HG03025 (cell line): ENCODE data around the gene VWF.
"Not testable (repeated sequence)": the region's sequence is repeated elsewhere in the genome, so short reads cannot be mapped to it uniquely, and the experiment has no call there.

ENCODE experiments used
- ATAC-seq: cut with Tn5 transposase; IDR thresholded peaks from one replicate; pipeline ENCODE4 v1.9.1; 2021; ENCODE audit warnings: mild to moderate bottlenecking, moderate library complexity; ENCODE audit not compliant: unreplicated experiment, low FRiP score

Gene VWF

DNA sequence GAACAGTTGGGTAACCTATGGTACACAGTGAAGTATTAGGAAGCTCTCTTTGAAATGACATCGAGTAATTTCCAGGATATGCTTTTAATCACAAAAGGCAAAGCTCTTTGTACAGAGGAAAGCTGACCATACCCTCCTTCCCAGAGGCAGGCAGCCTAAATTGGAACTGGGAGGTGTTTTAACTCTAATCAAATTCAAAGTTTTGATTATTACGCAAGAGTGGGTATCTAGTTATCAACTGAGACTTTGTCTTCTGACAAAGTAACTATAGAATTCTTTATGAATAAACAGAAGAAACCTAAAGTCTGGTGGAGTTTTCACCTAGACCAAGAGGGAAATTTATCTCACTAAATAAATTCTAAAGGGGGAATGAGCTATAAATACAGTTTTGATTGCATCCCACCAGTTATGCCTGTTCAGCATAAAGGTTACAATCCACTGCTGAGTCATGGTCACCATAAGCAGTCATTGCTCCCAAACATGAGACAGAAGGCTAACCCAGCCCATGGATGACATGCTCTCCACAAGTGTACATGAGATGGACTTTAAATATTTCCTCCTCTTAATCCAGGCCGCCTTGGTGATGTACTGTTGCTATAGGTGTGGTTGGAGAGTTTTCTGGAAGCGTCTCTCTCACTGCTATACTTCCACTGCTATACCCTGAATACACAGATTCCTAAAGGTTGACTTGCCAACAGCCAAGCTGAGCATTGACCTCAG, 113.7 kb downstream of the VWF start:
- not testable (repeated sequence) for ATAC-seq

DNA sequence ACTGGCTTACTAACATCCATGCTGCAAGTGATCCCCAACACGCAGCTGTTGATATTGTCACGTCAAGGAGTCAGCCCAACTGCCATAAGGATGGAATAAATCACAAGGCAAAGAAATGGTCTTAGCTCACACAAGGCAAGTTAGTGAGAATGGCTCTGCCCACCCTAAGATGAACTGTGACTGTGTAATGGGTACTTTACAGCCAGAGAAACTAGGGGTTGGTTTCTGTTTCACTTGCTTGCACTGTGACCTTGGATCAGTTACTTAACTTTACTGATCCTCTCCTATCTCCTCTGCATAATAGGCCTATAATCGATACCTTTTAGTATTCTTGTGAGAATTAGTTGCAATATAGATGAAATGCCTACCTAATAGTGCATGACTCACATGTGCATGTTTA, 127.2 kb downstream of the VWF start:
- no peak for ATAC-seq

DNA sequence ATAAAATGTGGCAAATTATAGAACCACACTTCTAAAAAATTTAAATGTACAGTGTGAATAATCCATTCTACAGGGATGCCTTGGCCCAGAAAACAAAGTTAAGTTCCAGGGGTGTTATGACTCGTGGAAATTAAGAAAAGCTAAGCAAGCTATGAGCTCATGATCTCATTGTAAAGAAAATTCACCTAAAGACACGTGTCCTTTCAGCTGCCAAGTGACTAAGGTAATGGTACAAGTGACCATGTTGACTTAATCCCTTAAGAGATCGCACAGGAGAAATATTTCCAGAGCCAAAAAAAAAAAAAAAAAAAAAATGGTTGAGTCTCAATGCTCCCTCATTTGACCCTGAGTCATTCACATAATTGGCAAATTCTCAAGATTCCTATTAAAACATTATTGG, 128.0 kb downstream of the VWF start:
- ATAC-seq = no peak

DNA sequence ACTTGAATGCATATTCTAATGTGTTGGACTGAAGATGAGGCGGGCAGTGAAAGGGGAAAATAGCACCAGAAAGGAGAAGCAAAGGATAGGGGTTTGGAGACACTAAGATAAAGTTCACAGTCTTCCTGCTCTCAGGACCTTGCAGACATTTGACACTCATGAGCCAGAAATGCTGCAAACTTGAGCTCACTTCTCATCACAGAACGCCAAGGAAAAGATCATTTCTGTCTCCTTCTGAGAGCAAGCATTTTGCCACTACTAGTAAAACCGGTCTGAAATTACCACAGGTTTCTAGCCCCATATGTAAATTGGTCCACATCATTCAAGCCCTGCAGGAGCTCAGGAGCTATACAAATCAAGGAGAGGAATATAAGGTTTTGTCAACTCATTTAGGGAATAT, 134.8 kb downstream of the VWF start:
- no peak for ATAC-seq

DNA sequence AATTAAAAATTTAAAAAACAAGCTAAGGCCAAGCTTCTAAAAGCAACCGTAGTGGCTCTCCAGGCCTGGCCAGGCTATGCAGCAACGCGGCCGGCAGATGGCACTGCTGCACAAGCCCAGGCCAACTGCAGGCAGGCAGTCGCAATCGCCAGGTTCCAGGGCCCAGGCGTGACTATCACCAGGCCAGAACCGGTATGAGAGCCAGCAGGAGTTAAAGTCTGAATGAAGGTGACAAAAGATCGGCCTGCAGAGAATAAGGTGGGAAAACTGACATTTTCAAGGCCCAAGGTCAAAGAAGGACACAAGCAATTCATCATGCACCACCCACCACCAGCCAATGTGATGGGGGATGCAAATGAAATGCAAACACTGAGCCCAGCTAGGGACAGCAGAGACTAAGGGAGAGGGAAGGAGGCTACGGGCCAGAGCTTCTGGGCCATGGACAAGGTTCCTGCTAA, 135.8 kb downstream of the VWF start:
- no peak for ATAC-seq

DNA sequence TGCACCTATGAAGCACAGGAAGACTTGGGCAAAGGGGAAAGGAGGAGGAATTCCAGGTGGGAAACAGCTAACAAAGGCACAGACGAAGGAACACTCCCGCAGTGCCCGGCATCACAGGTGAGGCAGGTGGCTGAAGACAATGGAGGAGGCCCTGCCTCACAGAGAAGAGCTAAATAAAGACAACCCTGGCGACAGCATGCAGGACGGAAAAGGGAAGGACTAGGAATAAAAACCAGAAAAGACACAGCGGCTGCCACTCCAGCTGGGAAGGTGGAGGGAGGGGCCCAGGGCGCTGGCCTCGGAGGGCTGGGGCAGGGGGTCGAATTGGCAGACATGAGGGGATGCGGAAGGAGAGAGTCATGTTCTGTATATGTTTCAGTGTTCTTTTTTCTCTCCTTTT, 136.4 kb downstream of the VWF start:
- ATAC-seq = no peak

DNA sequence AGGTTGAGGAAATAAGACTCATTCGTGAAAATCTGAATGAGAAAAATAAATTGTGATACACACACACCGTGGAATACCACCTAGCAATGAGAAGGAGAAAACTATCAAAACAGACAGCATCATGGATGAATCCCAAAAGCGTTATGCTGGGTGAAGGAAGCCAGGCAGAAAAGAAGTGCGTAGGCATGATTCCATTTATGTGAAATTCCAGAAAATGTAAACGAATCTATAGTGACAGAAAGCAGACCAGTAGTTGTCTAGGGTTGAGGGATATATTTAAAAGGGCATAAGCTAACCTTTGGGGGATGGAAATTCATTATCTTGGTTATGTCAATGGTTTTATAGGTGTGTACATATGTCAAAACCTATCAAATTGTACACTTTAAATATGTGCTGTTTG, 136.9 kb downstream of the VWF start:
- no peak for ATAC-seq

DNA sequence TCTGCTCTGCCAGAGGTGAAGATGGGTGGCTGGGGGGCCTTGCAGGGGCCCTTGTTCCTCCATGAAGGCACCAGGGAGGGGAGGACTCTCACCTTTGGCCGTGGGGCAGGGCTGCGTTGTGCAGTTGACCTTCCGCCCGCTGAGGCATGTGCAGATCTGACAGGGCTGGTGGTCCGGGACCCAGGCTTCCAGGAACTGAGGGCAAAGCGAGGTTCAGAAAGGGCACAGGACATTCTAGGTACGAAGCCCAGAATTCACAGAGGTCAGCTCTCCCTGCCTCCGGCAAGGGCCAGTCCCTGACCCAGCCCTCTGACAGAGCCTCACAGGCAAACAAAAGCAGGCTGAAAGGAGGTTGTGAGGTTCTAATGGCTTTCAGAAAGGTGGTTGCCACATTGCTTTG, 139.0 kb downstream of the VWF start:
- no peak for ATAC-seq

DNA sequence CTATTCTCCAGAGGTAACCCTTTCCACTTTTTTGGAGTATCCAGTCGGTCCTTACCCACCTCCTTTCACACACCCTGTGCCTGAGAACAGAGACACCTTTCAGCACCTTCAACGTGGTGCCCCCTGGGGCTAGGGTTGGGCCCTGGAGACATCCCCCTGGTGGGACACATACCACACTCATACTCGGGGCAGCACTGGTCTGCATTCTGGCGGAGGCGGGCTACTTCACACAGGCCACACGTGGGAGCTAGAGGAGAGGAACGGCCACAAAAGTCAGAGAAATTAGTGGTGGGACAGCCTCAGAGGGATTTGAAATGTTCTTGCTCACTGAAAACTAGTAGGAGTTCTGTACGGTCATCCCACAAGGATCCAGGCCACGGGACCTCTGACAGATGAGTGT, 139.6 kb downstream of the VWF start:
- no peak for ATAC-seq

DNA sequence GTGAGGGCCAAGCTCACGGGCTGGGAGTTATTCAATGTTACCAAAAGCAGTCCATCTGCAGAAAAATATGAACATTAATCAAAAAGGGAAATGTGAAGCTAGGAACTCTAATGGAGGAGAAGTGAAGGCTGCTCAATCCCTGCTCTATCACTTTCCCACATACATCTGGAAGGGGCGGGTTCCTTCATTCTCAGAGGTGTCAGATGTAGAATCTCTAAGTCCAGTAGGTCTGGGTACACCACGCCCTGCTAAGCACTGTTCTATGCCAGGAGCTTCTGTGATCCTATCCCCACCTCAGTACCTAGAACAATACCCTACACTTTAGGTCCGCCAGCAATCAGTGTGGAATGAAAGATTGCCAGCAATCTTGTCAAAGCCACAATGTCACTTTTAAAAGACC, 142.4 kb downstream of the VWF start:
- ATAC-seq = no peak

DNA sequence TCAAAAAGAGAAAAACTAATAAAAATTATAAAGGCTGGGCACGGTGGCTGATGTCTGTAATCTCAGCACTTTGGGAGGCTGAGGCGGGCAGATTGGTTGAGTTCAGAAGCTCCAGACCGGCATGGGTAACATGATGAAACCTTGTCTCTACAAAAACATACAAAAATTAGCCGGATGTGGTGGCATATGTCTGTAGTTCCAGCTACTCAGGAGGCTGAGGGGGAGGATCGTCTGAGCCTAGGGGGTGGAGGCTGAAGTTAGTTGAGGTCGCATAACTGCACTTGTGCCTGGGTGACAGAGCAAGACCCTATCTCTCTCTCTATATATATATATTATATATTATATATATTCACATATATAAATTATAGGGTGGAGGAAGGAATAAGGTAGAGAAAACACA, 146.9 kb downstream of the VWF start:
- no peak for ATAC-seq

DNA sequence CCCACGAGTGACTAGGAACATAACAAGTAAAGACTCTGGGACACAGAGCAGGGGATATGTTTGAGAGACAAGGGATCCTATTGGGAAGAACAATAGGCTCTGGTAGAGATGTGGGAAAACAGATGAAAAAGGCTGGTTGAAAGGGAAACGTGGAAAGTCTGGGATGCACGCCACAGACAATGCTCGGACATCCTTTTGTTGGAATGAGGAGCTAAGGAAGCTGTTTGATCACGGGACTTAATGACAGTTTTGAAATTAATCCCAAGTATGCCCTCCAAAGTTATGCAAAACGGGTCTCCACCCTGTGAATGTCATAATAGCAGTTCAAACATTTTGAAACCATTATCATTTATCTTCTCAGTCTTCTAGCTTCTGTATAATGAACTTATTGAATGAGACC, 147.8 kb downstream of the VWF start:
- ATAC-seq = no peak

DNA sequence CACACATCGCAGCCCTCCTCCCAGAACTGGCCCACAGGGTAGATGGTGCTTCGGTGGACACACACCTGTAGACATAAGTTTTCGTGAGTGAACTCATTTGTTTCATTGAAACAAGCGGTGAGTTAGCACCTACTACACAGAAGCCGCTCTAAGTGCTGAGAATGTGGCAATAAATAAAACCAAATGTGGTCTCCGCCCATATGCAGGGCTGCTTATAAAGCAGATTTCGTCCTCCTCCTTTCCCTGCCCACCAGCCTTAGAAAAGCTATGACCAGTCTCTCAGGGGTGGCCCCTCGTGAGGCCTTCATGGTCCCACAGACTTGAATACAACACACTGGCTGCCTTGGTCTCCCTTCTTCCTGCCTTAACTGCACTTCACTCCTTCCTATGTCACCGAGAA, 148.3 kb downstream of the VWF start:
- no peak for ATAC-seq

DNA sequence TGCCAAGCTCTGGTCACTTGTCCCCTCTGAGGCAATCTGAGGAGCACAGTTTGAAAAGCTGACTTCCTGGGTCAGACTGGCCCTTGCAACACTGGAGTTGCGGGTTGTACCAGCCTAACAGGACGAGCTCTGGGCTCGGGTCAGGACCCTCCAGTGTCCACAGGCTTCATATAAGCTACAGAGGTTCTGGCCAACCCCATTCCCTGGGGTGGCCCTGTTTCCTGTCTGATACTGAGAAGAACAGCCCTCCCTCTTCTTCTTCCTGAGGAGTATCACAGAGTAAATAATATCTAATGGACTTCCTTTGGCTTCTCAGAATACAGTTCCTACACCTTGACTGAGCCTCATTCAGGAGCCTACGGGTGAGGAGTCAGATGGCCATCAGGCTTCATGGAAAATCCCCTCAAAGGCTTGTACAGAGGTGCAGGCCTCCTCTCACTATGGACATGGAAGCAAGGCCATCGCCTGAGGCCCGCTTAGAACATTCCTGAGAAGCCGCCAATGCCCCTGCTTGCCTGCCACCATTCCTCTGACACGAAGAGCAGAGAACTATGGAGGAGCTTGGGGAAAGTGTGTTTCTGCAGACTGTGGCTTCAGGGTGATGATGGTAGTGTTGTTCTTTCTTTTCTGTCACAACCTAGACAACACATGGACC, 150.9 kb downstream of the VWF start:
- no peak for ATAC-seq

DNA sequence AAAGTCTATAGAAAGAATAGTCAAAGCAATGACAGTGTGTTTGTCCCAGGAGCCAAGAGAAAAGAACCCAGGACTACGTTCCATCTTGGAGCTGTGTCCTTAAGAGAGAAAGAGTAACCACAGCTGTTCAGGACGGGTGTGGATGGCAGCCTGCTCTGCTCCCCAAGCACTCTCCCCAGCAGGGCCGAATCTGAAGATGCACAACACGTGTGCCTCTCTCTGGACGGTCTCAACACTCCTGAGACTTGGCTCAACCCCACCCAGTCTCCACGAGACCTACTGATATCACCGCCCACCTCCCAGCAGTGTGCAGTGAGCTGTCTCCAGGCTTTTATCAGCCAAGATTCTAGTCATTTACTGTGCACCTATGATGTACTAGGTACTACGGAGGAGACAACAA, 152.1 kb downstream of the VWF start:
- no peak for ATAC-seq

DNA sequence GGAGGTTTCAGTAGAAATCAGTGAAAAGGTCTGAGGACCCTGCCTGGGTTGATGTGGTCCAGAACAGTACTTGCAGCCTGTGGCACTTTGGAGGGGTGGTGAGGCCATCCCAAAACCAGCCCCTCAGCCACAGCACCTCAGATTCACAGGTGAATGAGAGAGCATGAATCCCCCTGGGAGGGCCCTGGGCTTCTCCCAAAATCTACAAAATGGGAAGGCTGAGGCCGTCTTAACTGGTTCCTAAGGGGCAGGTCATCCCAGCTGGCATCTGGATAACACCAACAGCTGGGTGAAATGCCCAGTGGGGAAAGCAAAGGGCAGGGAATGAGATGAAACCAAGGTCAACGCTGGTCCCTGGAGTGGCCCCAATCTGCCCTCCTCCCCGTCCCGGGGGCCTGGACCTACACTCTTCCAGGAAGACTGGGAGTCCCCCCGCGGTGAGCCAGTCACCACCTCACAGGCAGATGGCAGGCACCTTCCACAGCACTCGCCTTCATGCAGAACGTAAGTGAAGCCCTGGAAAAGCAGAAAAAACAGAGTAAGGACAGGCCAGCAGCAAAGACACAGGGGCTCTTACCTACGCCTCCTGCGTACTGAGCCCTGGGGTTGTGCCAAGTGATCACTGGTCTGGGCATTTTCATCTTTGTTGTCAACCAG, 153.1 kb downstream of the VWF start:
- ATAC-seq = no peak

DNA sequence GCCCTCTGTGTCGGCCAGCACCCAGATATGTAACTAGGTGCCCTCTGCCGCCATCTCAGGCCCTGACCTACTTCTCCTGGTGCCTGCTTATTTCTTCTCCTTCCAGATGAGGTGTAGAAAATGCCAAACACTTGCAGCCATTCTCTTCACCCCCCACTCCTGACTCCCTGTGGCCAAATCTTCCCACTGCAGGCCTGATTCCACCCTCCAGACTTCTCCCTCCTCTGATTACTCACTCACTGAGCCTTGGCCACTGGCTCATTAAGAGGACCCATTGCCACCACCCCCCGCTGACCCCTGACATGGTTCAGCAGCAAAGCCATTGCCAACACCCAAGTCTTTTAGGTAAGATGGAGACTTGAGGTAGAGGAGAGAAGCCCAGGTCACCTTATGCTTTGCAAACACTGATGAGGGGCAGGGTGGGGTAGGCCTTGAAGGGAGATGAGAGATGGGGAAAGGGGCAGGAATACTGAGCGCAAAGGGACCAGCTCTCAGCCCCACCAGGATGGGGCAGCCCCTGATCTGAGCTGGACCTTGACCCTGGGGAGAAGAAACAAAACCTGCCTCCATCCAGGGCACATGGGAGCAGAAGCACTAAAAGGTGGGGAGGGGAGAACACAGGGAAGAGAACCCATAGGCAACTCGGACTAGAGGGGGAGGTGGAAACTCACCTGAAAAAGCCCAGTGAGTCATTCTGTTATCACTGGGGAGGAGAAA, 154.3 kb downstream of the VWF start:
- ATAC-seq = no peak

DNA sequence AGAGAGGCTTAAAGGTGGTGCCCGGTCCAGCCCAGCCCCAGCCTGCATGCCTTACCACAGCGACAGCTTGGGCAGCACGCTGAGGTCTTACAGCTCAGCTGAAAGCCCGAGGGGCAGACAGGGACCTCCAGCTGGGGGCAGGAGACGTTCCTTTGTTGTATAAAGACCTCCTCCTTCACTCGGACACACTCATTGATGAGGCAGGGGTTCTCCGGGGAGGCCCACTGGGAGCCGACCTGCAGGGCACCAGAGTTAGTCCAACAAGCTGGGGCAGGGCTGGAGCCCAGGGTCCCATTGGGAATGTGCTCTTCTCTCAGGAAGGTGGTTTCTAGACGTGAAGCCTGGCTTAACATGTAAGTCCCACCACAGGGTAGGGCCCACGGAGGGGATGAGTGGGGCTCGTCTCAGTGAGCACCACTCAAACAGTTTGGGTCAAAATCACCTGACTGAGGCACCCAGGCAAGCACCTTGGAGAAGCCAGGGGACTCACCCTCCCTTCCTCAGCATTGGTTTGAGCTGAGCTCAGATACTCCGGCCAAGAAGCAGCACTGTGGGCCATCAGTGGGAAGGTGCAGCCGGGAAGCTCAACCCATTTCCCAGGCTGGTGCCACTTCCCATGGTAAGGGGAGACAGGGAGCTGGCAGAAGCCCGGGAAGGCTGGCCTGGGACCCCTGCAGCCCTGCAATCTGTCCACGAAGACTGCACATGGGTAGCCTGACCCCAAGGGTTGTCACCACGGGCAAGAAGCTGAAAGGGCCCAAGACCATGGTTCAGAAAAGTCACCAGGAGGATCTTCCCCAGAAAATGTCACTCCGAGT, 155.1 kb downstream of the VWF start:
- no peak for ATAC-seq

DNA sequence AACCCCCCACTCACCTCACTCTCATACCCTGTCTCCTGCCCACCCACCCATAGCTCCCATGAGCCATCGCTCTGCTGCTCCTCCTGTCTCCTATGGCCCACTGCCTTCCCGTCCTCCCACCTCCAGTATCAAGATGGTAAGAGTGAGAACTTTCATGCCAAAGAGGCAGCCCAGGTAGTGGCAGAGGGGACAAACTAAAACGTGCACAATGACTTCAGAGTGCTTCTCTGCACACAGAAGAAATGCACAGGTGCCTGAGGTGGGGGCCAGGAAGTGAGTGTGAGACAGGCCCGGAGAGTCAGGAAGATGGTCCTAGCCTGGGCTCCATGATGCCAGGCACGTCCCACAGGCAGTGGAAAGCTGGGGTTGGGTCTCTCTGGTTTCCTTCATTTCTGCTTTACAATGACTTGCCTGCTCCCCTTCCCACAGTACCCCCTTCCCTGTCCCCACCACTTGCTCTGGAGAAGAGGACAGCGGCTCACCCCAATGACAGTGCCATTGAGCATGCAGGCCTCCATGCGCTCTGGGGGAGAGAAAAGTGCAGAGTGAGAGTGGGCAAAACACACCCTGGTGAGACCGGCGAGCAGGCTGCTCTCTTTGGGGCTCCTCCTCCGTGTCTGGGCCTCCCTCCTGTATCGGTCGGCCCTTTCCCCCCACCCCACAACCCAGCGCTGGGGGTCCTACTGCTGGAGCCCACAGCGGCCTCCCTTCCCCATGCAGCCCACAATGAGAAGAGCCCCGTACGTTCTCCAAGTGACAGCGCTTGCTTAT, 156.6 kb downstream of the VWF start:
- ATAC-seq = no peak
